HepG2 (cell line): Measurements from ENCODE around the gene CCDC157.

ENCODE experiments used
- RXRB ChIP-seq: IDR thresholded peaks from 2 replicates; pipeline ENCODE4 v1.6.1; 2016; ENCODE audit warnings: borderline replicate concordance, missing genetic modification reagents, missing compliant biosample characterization
- SOX6 ChIP-seq, 2 experiments: fragments of 450-650 bp in 1 of 2; sonication (generic) in 1 of 2; formaldehyde crosslinking in 1 of 2; IDR thresholded peaks; 2 replicates each; pipeline versions ENCODE4 v1.4.0 to v1.6.1; 2017 to 2020; ENCODE audit warnings: antibody characterized with exemption in 1 of 2, mild to moderate bottlenecking in 1 of 2, missing genetic modification reagents in 1 of 2
- TBX2 ChIP-seq: sonication (generic); formaldehyde crosslinking; IDR thresholded peaks from 2 replicates; pipeline ENCODE4 v1.5.0; 2020; ENCODE audit warnings: missing genetic modification reagents, mild to moderate bottlenecking, borderline replicate concordance
- TCF7 ChIP-seq: sonication (generic); IDR thresholded peaks from 2 replicates; pipeline ENCODE4 v1.6.1; 2016; ENCODE audit warnings: antibody characterized with exemption, low read depth
- TF ChIP-seq, protein P1 (sequence below), 2 experiments: sonication (generic) in 1 of 2; formaldehyde crosslinking in 1 of 2; IDR thresholded peaks; 2 replicates each; pipeline versions ENCODE4 v1.5.1 to v1.6.1; 2011 to 2020; ENCODE audit warnings: borderline replicate concordance in 1 of 2, low read depth in 1 of 2, low read length in 1 of 2, mild to moderate bottlenecking in 1 of 2, missing genetic modification reagents in 1 of 2, moderate library complexity in 1 of 2

- TF ChIP-seq RXRB (CRISPR knock-in tag) = no peak
- no peak for TF ChIP-seq TCF7
- TF ChIP-seq, protein P1, sequence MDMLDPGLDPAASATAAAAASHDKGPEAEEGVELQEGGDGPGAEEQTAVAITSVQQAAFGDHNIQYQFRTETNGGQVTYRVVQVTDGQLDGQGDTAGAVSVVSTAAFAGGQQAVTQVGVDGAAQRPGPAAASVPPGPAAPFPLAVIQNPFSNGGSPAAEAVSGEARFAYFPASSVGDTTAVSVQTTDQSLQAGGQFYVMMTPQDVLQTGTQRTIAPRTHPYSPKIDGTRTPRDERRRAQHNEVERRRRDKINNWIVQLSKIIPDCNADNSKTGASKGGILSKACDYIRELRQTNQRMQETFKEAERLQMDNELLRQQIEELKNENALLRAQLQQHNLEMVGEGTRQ (IDR thresholded peaks at IDR 0.05; ENCODE audit: low read depth, low read length) = no peak
- TF ChIP-seq, protein P1 (CRISPR knock-in tag; IDR thresholded peaks at IDR 0.05; ENCODE audit: borderline replicate concordance) = no peak
- no peak for TF ChIP-seq SOX6 (IDR thresholded peaks at IDR 0.05)
- no peak for TF ChIP-seq SOX6 (CRISPR knock-in tag; IDR thresholded peaks at IDR 0.05)
- no peak for TF ChIP-seq TBX2 (CRISPR knock-in tag)
Observed at GRCh38 chr22:30365891-30366290, 9.1 kb downstream of the CCDC157 start.
